OCI-LY1 (cell line): Measurements from ENCODE around the gene SDHD.

Source experiments
- H2AFZ ChIP-seq: fragments of 200-600 bp; sonication (generic), shearing (Covaris generic); 2 replicates; pipeline ENCODE4 v1.6.0; 2014; ENCODE audit warnings: antibody characterized with exemption, mild to moderate bottlenecking, low read length
- H3F3A ChIP-seq: fragments of 200-600 bp; sonication (generic), shearing (Covaris generic); 2 replicates; pipeline ENCODE4 v1.6.0; 2014; ENCODE audit warnings: mild to moderate bottlenecking, antibody characterized with exemption, low read length, moderate library complexity; ENCODE audit not compliant: insufficient read depth
- H3K27ac ChIP-seq: fragments of 200-600 bp; sonication (generic); 2 replicates; pipeline ENCODE4 v1.5.1; 2014; ENCODE audit warnings: low read length, mixed run types, mild to moderate bottlenecking, low read depth; ENCODE audit not compliant: poor library complexity, severe bottlenecking
- H3K27me3 ChIP-seq: fragments of 200-600 bp; sonication (generic); 2 replicates; pipeline ENCODE4 v1.6.0; 2014; ENCODE audit warnings: antibody characterized with exemption, mild to moderate bottlenecking, low read length, moderate library complexity; ENCODE audit not compliant: insufficient read depth
- H3K36me3 ChIP-seq: fragments of 200-600 bp; sonication (generic); 2 replicates; pipeline ENCODE4 v1.6.1; 2014; ENCODE audit warnings: mild to moderate bottlenecking, antibody characterized with exemption, low read length, moderate library complexity, mixed read lengths; ENCODE audit not compliant: insufficient read depth
- H3K4me1 ChIP-seq: fragments of 200-600 bp; sonication (generic); 2 replicates; pipeline ENCODE4 v1.5.1; 2014; ENCODE audit warnings: mild to moderate bottlenecking, low read length, moderate library complexity; ENCODE audit not compliant: insufficient read depth, severe bottlenecking
- H3K4me2 ChIP-seq: fragments of 200-600 bp; sonication (generic), shearing (Covaris generic); 2 replicates; pipeline ENCODE4 v1.6.1; 2014; ENCODE audit warnings: low read length
- H3K4me3 ChIP-seq: fragments of 200-600 bp; sonication (generic); 2 replicates; pipeline ENCODE4 v1.5.1; 2014; ENCODE audit warnings: low read length, low read depth, mild to moderate bottlenecking, mixed read lengths; ENCODE audit not compliant: poor library complexity, severe bottlenecking
- H3K79me2 ChIP-seq: fragments of 200-600 bp; shearing (Covaris generic); 2 replicates; pipeline ENCODE4 v1.6.1; 2016; ENCODE audit warnings: mixed run types, low read length, mixed read lengths; ENCODE audit not compliant: insufficient read depth
- H3K9ac ChIP-seq: fragments of 200-600 bp; sonication (generic), shearing (Covaris generic); 2 replicates; pipeline ENCODE4 v1.6.1; 2014; ENCODE audit warnings: mild to moderate bottlenecking, low read length, mixed read lengths
- H3K9me2 ChIP-seq: fragments of 200-600 bp; sonication (generic), shearing (Covaris generic); 2 replicates; pipeline ENCODE4 v1.6.1; 2014; ENCODE audit warnings: low read depth, mild to moderate bottlenecking, low read length, mixed read lengths
- H3K9me3 ChIP-seq: fragments of 200-600 bp; shearing (Covaris generic); 2 replicates; pipeline ENCODE4 v1.6.1; 2014; ENCODE audit warnings: low read length, mixed read lengths
- H4K20me1 ChIP-seq: fragments of 200-600 bp; sonication (generic), shearing (Covaris generic); 2 replicates; pipeline ENCODE4 v1.6.0; 2016; ENCODE audit warnings: mild to moderate bottlenecking, low read length; ENCODE audit not compliant: insufficient read depth
- CTCF ChIP-seq: fragments of 200-600 bp; sonication (generic), shearing (Covaris generic); IDR thresholded peaks from 2 replicates; pipeline ENCODE4 v1.5.1; 2017; ENCODE audit warnings: mild to moderate bottlenecking, antibody characterized with exemption, low read length, moderate library complexity, mixed read lengths
- EZH2 ChIP-seq: fragments of 200-600 bp; sonication (generic), shearing (Covaris generic); IDR thresholded peaks from 2 replicates; pipeline ENCODE4 v1.8.0; 2017; ENCODE audit warnings: borderline replicate concordance, mixed run types, mild to moderate bottlenecking, antibody characterized with exemption, low read length, moderate library complexity, mixed read lengths

Gene SDHD

GRCh38 chr11:112057170-112057569 is 29.5 kb upstream of the SDHD start:
- Histone ChIP-seq H3K9ac (no peak overlapping the region), H3K4me3 (no peak overlapping the region), H3K27me3 (no peaks in the 10 kb centered on the region), H3F3A (no peaks in the 10 kb centered on the region), H3K4me2 (no peak overlapping the region), H3K36me3 (peaks cover 84% of the 10 kb centered on the region), H3K4me1 (no peaks in the 10 kb centered on the region), H3K79me2 (no peaks in the 10 kb centered on the region), H3K27ac (no peak overlapping the region), H4K20me1 (no peaks in the 10 kb centered on the region), H3K9me3 (no peaks in the 10 kb centered on the region), H3K9me2 (no peaks in the 10 kb centered on the region), H2AFZ (no peak overlapping the region)
- no peak for TF ChIP-seq EZH2
- no peak for TF ChIP-seq CTCF

DNA sequence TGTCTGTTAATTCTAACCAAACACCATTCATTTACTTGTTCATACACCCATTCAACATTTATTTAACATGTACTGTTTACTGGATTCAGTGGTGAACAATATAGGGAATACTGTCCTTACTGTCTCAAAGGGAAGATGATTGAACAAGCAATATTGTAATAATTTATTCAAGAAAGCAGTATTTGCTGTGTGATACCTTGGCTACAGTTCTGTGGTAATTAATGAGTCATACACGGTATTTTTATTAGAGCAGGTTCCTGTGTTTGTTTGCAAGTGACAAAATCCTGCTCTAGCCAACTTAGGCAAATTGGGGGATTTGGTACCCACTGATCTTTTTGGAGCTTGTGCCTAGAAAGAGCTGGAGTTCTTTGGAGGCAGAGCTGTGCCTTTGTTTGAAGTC is 28.6 kb upstream of the SDHD start:
- Histone ChIP-seq H4K20me1 (no peaks in the 10 kb centered on the region), H3K27ac (no peak overlapping the region), H3K9me3 (no peaks in the 10 kb centered on the region), H3K4me3 (no peak overlapping the region), H3F3A (no peaks in the 10 kb centered on the region), H3K27me3 (no peaks in the 10 kb centered on the region), H3K4me1 (no peaks in the 10 kb centered on the region), H3K9me2 (no peaks in the 10 kb centered on the region), H3K9ac (no peak overlapping the region), H2AFZ (no peak overlapping the region), H3K36me3 (peaks cover 84% of the 10 kb centered on the region), H3K79me2 (no peaks in the 10 kb centered on the region), H3K4me2 (no peak overlapping the region)
- no peak for TF ChIP-seq CTCF
- no peak for TF ChIP-seq EZH2

- Histone ChIP-seq H2AFZ (no peak overlapping the region), H3F3A (no peaks in the 10 kb centered on the region), H3K4me3 (no peak overlapping the region), H3K4me2 (no peak overlapping the region), H3K9me2 (no peaks in the 10 kb centered on the region), H3K27ac (no peak overlapping the region), H3K4me1 (no peaks in the 10 kb centered on the region), H3K79me2 (no peaks in the 10 kb centered on the region), H3K27me3 (no peaks in the 10 kb centered on the region), H3K9me3 (no peaks in the 10 kb centered on the region), H3K36me3 (peaks cover 59% of the 10 kb centered on the region), H4K20me1 (no peaks in the 10 kb centered on the region), H3K9ac (no peak overlapping the region)
- TF ChIP-seq CTCF (no peak), EZH2 (no peak)
Observed at GRCh38 chr11:112062923-112063322, 23.8 kb upstream of the SDHD start.
